ENCODE measurements around the gene CAP2. TPM values are rescaled to one million over a fixed set of nuclear protein-coding genes. Genes with fewer than 3 reads are reported as not detected.
A peak's percentile ranks its signal among the peaks of the same experiment; 100 is the strongest.

Gene CAP2
- total RNA-seq, 4 donors from 2014 or later: 11.8 to 27.6 (median 15.0) TPM

- Histone ChIP-seq H3K27me3 (no peaks in the 10 kb centered on the region), H3K4me3 (no peak overlapping the region), H3K27ac (peak overlapping the region; percentile 60 to 72), H3K9me3 (no peaks in the 10 kb centered on the region), H3K36me3 (no peaks in the 10 kb centered on the region), H3K4me1 (no peaks in the 10 kb centered on the region)
- intact Hi-C loops (cut with DNase I; ENCODE audit: low total_unique reads): no loop called here
- DNase-seq: no peak
- TF ChIP-seq POLR2A (IDR thresholded peaks at IDR 0.05) (no peak), CTCF (IDR thresholded peaks at IDR 0.05) (no peak)
These were observed 24.4 kb downstream of the CAP2 start for GRCh38 chr6:17417817-17418216.

- intact Hi-C loops (cut with DNase I; ENCODE audit: low total_unique reads): no loop called here
- TF ChIP-seq POLR2A (IDR thresholded peaks at IDR 0.05) (no peak), CTCF (IDR thresholded peaks at IDR 0.05) (no peak)
- peak in 1 of 2 donors; percentile 25 for DNase-seq
- Histone ChIP-seq H3K4me3 (no peak overlapping the region), H3K36me3 (no peaks in the 10 kb centered on the region), H3K4me1 (no peaks in the 10 kb centered on the region), H3K27ac (peak overlapping the region; percentile 60 to 72), H3K27me3 (no peaks in the 10 kb centered on the region), H3K9me3 (no peaks in the 10 kb centered on the region)
These were observed 25.1 kb downstream of the CAP2 start for GRCh38 chr6:17418281-17419188.

GRCh38 chr6:17419189-17419575, 25.8 kb downstream of the CAP2 start:
- H3K27ac ChIP-seq: peak overlapping the region; percentile 27 to 72
- no peaks in the 10 kb centered on the region for H3K9me3 ChIP-seq
- H3K4me3 ChIP-seq: no peak overlapping the region
- no peak for TF ChIP-seq POLR2A (IDR thresholded peaks at IDR 0.05)
- TF ChIP-seq CTCF (IDR thresholded peaks at IDR 0.05): no peak
- no peak for DNase-seq
- H3K36me3 ChIP-seq: no peaks in the 10 kb centered on the region
- no peaks in the 10 kb centered on the region for H3K27me3 ChIP-seq
- intact Hi-C loops (cut with DNase I; ENCODE audit: low total_unique reads): no loop called here
- H3K4me1 ChIP-seq: no peaks in the 10 kb centered on the region

GRCh38 chr6:17420368-17420767, 27.0 kb downstream of the CAP2 start:
- Histone ChIP-seq H3K4me1 (no peaks in the 10 kb centered on the region), H3K4me3 (no peak overlapping the region), H3K9me3 (no peaks in the 10 kb centered on the region), H3K27ac (no peak overlapping the region), H3K36me3 (no peaks in the 10 kb centered on the region), H3K27me3 (no peaks in the 10 kb centered on the region)
- intact Hi-C loops (cut with DNase I; ENCODE audit: low total_unique reads): no loop called here
- TF ChIP-seq CTCF (IDR thresholded peaks at IDR 0.05) (no peak), POLR2A (IDR thresholded peaks at IDR 0.05) (no peak)
- DNase-seq: no peak

- DNase-seq: no peak
These were observed 28.0 kb downstream of the CAP2 start for GRCh38 chr6:17421406-17421805.

More at GRCh38 chr6:17421406-17421805, 28.0 kb downstream of the CAP2 start:
- Histone ChIP-seq H3K27ac (no peak overlapping the region), H3K9me3 (no peaks in the 10 kb centered on the region), H3K4me3 (no peak overlapping the region), H3K27me3 (no peaks in the 10 kb centered on the region), H3K36me3 (no peaks in the 10 kb centered on the region), H3K4me1 (no peaks in the 10 kb centered on the region)
- intact Hi-C loops (cut with DNase I; ENCODE audit: low total_unique reads): no loop called here
- no peak for TF ChIP-seq POLR2A (IDR thresholded peaks at IDR 0.05)
- no peak for TF ChIP-seq CTCF (IDR thresholded peaks at IDR 0.05)

Measured in uterus (tissue), 4 donors.